Measurements from ENCODE around the gene CREB5.
"Not testable (repeated sequence)": the region's sequence is repeated elsewhere in the genome, so short reads cannot be mapped to it uniquely, and the experiment has no call there.

Gene CREB5

GRCh38 chr7:28611399-28611897 lies 199.1 kb downstream of the CREB5 start:
- not testable (repeated sequence) for DNase-seq (ENCODE audit: low read depth)

GRCh38 chr7:28613262-28613661 lies 200.9 kb downstream of the CREB5 start:
- no peak for DNase-seq (ENCODE audit: low read depth)

GRCh38 chr7:28615091-28615490 lies 202.8 kb downstream of the CREB5 start:
- no peak for DNase-seq (ENCODE audit: low read depth)

- no peak for DNase-seq (ENCODE audit: low read depth)
Measured at GRCh38 chr7:28617308-28617880, 205.1 kb downstream of the CREB5 start.

- no peak for DNase-seq (ENCODE audit: low read depth)
Measured at GRCh38 chr7:28618383-28618782, 206.1 kb downstream of the CREB5 start.

GRCh38 chr7:28619256-28619655 lies 206.9 kb downstream of the CREB5 start:
- no peak for DNase-seq (ENCODE audit: low read depth)

- no peak for DNase-seq (ENCODE audit: low read depth)
Measured at GRCh38 chr7:28621369-28621841, 209.1 kb downstream of the CREB5 start.

GRCh38 chr7:28623105-28623730 lies 210.9 kb downstream of the CREB5 start:
- no peak for DNase-seq (ENCODE audit: low read depth)

GRCh38 chr7:28623863-28624262 lies 211.5 kb downstream of the CREB5 start:
- DNase-seq (ENCODE audit: low read depth): no peak

GRCh38 chr7:28625432-28625831 lies 213.1 kb downstream of the CREB5 start:
- DNase-seq (ENCODE audit: low read depth): no peak

GRCh38 chr7:28626221-28626620 lies 213.9 kb downstream of the CREB5 start:
- no peak for DNase-seq (ENCODE audit: low read depth)

GRCh38 chr7:28626624-28627262 lies 214.4 kb downstream of the CREB5 start:
- DNase-seq (ENCODE audit: low read depth): no peak

GRCh38 chr7:28627263-28627653 lies 214.9 kb downstream of the CREB5 start:
- no peak for DNase-seq (ENCODE audit: low read depth)

GRCh38 chr7:28627896-28628295 lies 215.6 kb downstream of the CREB5 start:
- DNase-seq (ENCODE audit: low read depth): no peak

- no peak for DNase-seq (ENCODE audit: low read depth)
Measured at GRCh38 chr7:28629216-28629842, 217.0 kb downstream of the CREB5 start.

- DNase-seq (ENCODE audit: low read depth): no peak
Measured at GRCh38 chr7:28630350-28630749, 218.0 kb downstream of the CREB5 start.

GRCh38 chr7:28631995-28632394 lies 219.7 kb downstream of the CREB5 start:
- no peak for DNase-seq (ENCODE audit: low read depth)

- no peak for DNase-seq (ENCODE audit: low read depth)
Measured at GRCh38 chr7:28638914-28639313, 226.6 kb downstream of the CREB5 start.

- DNase-seq (ENCODE audit: low read depth): no peak
Measured at GRCh38 chr7:28640001-28640400, 227.7 kb downstream of the CREB5 start.

GRCh38 chr7:28641752-28642545 lies 229.6 kb downstream of the CREB5 start:
- DNase-seq (ENCODE audit: low read depth): no peak

- no peak for DNase-seq (ENCODE audit: low read depth)
Measured at GRCh38 chr7:28643188-28643569, 230.9 kb downstream of the CREB5 start.

Data from activated gamma-delta T cell treated with anti-CD3 and anti-CD28 coated beads, Interleukin-2, amount 50 U/mL, for 16 hours (primary cell).